ENCODE results near the gene ESPNL.

The ESPNL gene

DNA sequence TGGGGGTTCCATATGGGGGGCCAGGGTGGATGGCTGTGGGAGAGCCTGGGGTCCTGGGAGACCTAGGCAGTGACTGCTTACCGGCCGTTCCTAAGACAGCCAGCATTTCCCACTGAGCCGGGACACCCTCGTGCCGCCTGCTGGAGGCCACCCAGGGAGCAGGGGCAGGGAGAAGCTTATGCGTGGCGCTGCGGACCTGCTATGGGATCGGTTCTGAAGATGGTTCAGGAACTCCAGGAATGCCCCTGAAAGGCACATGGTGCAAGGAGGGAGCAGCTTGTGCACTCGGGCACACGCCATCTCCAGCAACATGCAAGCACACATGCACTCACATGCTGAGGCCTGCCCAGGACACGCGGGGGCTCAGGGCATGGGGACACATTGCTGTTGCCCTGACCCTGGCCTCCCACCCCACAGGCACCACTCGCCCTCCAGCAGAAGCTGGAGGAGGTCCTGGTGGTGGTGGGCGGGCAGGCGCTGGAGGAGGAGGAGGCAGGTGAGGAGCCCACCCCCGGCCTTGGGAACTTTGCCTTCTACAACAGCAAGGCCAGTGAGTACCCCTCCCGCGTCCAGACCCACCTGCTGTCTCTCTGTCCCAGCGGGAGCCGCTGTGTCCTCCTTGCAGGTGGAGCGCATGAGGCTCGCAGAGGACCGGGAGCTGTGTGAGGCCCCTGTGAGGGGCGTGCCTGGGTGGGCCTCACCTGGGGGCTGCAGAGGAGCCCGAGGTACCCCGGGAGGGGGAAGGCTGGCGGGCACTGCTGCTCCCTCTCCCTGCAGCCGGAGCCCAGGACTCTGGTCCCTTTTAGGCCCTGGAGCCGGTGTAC is 42.5 kb downstream of the ESPNL start:
- DNase-seq (ENCODE audit: low spot score), result no peak

GRCh38 chr2:238143239-238143951 is 43.3 kb downstream of the ESPNL start:
- DNase-seq (ENCODE audit: low spot score), result no peak

GRCh38 chr2:238144262-238144661 is 44.1 kb downstream of the ESPNL start:
- DNase-seq (ENCODE audit: low spot score), result no peak

DNA sequence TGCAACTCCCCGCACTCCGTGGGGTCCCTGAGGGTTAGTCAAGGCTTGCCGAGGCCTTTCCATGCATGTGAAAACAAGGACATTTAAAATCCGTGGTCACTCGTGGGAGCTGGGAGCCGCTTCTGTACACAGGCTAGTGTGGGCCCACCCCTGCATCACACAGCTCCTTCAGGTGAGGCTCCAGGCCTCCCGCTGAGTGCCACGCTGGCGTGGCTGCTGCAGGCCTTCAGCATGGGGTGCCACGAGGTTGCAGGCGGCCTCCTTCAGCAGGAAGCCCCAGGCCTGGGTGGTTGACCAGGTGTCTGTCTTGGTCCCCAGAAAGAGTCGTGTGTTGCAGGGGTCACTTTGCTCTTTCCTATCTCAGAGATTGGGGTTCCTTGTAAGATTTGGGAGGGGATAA is 44.9 kb downstream of the ESPNL start:
- no peak for DNase-seq (ENCODE audit: low spot score)

DNA sequence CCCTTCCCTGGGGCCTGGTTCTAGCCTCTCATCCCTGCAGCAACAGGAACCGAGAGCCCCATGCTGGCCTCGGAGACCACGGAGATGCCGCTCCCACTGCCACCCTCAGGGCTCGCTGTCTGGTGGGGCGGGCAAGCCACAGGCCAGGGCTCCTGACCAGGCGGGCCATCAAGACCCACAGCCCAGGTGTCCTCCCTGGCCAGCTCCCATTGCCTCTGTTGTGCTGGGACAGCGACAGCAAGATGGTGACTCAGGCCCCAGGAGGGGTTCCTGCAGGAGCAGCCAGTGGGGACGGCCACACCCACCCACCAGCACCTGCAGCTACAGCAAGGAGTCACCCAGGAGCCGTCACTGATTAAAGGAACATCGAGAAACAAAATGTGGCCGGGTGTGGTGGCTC is 45.7 kb downstream of the ESPNL start:
- DNase-seq (ENCODE audit: low spot score), result no peak

- no peak for DNase-seq (ENCODE audit: low spot score)
Measured at GRCh38 chr2:238146884-238147544, 46.9 kb downstream of the ESPNL start.

DNA sequence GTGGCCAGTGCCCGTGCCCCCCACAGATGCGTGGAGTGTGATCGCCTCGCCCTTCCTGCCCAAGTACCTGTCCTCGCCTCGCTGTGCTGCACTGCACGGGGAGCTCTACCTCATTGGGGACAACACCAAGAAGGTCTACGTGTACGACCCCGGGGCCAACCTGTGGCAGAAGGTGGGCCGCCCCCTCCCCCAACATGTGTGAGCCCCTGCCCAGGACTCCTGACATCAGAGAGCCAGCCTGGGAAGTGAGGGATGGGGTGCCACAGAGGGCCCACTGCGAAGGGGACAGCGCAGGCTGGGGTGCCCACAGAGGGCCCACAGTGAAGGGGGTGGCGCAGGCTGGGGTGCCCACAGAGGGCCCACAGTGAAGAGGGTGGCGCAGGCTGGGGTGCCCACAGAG is 48.8 kb downstream of the ESPNL start:
- DNase-seq (ENCODE audit: low spot score), result no peak

- no peak for DNase-seq (ENCODE audit: low spot score)
Measured at GRCh38 chr2:238149841-238150572, 49.9 kb downstream of the ESPNL start.

- DNase-seq (ENCODE audit: low spot score), result no peak
Measured at GRCh38 chr2:238150686-238151085, 50.5 kb downstream of the ESPNL start.

DNA sequence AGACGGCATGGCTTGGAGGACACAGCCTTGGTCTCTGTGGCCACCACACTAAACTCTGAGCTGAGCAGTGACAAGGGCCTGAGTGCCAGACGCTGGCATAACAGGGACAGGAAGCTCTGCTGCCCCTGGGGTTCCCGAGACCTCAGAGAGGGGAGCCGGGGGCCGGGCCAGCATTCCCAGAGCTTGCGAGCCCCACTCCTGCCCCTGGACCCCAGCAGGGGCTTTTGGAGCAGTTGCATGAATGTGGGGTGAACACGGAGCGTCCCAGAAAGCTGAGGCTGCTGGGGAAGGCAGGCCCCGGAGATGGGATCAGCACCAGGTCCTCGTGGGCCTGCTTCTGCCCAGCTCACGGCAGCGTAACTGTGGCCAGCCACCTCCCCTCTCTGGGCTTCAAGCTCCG is 51.1 kb downstream of the ESPNL start:
- DNase-seq (ENCODE audit: low spot score), result no peak

DNA sequence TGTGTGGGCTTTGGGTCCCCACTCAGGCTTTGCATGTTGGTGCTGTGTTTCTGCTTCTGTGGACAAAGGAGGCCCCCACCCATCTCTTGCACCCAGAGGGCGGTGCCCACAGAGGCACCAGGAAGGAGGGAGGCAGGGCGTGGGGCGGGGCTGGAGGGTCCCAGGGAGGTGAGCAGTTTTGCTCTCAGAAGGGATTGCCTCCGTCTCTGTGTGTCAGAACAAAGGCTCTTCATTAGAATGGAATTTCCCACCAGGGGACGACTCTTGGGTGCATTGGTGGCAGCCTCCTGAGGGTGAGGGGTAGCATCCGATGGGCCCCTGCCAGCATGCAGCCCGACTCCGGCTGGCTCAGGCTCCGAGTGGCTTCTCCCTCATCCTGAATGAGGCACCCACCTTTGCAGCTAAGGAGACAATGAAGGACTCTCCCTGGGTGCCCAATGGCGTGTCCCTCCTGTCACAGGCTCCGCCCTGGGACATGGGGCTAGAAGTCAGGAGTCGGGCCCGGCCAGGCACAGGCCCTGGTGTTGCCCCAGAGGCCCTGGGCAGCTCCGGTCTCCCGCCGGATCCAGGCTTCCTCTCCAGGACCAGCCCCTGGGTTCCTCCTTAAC is 51.6 kb downstream of the ESPNL start:
- DNase-seq (ENCODE audit: low spot score), result no peak

- no peak for DNase-seq (ENCODE audit: low spot score)
Measured at GRCh38 chr2:238152771-238153688, 52.9 kb downstream of the ESPNL start.

DNA sequence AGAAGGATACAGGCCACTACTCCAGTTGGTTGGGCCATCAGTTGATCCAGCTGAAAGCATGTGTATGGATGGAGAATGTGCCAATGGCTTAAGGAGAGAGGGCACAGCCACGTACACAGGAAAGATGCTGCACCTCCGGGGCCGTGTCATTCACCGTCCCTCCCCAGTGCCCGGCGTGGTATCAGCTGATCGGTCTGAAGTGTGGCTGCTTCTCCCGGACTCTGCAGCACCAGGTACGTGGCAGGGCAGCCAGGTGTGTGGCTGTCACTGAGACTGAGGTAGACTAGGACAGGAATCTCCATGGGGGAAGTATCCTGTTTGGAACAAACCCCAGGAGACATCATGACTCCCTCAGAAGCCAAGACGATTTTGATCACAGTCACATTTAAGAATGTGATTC is 54.4 kb downstream of the ESPNL start:
- no peak for DNase-seq (ENCODE audit: low spot score)

GRCh38 chr2:238155051-238155760 is 55.1 kb downstream of the ESPNL start:
- DNase-seq (ENCODE audit: low spot score), result no peak

DNA sequence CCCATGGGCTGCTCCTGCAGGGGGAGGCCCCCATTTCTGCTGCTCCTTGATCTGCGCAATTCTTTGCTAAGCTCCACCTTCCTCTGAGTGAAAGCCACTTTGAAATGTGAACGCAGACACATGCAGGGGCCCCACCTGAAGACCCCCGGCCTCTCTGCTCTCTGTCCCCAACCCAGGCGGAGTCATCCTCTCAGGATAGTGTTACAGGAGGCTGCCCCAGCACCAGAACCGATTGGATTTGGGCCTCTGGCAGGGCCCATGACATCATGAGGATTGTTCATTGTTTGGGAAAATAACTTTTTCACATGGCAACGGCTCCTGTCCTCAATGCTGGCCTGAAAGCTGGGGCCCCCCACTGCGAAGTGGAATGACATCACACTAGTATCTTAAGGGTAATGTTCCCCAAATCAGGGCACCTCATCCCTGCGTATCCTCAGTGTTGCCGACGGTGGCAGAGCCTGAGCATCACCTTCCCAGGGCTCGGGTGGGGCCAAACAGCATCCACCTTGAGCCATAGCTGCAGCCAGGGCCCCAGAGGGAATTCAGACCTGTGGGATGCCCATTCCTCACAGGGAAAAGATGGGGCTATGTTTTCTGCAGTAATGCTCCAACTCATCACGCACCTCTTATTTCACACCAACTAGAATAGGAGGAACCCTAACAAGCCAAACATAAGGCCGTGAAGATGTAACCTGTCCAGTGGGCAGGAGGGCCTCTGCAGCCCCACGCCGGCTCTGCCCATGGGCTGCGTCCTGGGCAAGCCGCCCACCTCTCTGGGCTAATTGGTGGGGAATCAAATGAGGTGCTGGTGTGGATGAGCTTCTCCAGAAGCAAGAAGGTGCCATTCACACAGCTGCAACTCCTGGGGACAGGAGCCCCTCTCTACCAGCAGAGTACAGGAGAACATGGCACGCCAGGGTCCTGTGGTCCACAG is 55.9 kb downstream of the ESPNL start:
- DNase-seq (ENCODE audit: low spot score), result no peak

DNA sequence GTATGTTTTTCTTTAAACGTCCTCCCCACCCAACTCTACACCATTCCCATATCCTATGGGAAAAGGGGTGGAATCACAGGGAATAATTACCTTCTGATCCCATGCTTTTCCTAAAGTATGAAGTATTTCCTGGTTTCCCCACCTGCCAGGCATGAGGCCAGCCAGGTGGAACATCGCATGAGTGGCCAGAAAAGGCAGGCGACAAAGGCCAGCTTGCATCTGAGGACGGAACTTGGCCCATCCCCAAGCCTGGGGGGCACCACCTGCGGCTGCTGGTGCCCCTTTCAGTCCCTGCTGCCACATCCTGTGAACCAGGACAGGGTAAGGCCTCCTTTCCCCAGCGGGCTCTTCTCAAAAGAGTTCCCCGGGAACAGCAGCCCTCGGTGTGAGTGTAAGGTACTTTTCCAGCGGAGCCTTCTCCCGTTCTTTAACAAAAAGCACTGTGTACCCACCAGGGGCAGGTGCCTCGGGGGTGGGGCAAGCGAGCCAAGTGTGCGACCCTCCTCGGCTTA is 57.4 kb downstream of the ESPNL start:
- DNase-seq (ENCODE audit: low spot score), result no peak

DNA sequence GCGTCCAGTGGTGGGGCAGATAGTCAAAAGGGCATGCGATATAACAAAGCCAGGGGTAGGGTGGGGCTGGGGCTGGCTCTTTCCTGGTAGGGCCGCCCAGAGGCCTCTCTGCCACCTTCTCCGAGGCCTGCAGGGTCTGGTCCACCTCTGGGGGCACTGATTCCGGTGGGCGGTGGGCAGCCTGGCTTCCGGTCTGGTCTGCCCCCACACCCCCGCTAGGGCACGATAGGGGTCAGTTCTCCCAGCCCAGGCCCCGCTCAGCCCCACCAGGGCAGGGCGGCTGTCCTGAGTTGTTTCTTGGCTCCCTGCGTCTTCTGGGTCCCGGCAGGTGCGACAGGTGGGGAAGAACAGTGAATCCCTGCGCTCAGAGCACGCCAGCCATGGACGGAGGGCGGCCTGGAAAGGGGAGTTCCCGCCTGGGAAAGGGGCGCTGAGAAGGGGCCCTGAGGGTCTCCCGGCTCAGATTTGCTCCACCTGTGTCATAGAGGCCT is 57.9 kb downstream of the ESPNL start:
- DNase-seq (ENCODE audit: low spot score), result no peak

DNA sequence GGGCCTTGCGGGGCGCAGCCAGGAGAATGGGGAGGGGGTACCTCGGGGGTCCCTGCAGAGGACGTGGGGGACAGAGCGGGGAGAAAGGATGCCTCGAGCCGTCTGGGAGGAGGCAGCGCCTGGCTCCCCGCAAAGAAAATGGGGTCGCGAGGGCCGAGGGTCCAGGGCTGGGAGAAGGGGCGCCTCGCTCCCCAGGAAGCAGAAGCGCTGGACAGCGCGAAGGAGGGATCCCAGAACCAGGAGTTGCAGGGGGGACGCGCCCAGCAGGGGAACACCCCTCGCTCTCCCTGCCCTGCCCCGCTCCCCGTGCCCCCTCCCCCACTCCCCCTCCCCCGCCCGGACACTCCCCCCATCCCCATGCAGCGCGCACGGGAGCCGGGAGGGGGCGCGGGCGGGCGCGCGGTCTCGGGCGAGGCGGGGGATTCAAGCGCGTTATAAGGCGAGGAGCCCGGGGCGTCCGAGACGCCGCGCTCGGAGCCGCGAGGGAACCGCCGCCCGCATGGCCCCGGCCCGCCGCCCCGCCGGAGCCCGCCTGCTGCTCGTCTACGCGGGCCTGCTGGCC is 58.5 kb downstream of the ESPNL start, which contains the start of gene ERFE:
TSS of gene ERFE (plus strand) at position 462 of the 562 bp plus-strand sequence. CDS start at position 500, 38 bp downstream.
- DNase-seq (ENCODE audit: low spot score), result peak; percentile 68
